Fibroblast of the aortic adventitia (primary cell): ENCODE results near the gene ITPKC. TPM values are rescaled to one million over a fixed set of nuclear protein-coding genes. Genes with fewer than 3 reads are reported as not detected.
"Not testable (repeated sequence)": the region's sequence is repeated elsewhere in the genome, so short reads cannot be mapped to it uniquely, and the experiment has no call there.

Experiments used
- DNase-seq: peaks from one replicate; pipeline ENCODE4 v3.0.0-alpha.2; 2010; ENCODE audit warnings: low read depth
- H3K4me3 ChIP-seq: 2 replicates; pipeline ENCODE4 v1.5.1; 2011; ENCODE audit warnings: low read depth, mild to moderate bottlenecking, control low read depth, low read length, moderate library complexity
- CTCF ChIP-seq: IDR thresholded peaks from 2 replicates; pipeline ENCODE4 v1.5.1; 2011; ENCODE audit warnings: mild to moderate bottlenecking, low read length, control low read depth, inconsistent platforms; ENCODE audit not compliant: insufficient read depth
- total RNA-seq: library from RNA; depleted of rRNA; stranded (reverse); fragments of >200 nt; gene quantifications from 2 replicates; pipeline ENCODE4 v1.2.3, GENCODE V29; 2012; ENCODE audit warnings: low replicate concordance

The ITPKC gene
- total RNA-seq, 1 donor = 12.7 TPM

- TF ChIP-seq CTCF = no peak
- DNase-seq = no peak
- peak overlapping the region; percentile 81 for H3K4me3 ChIP-seq
These were observed 61.9 kb downstream of the ITPKC start for GRCh38 chr19:40778706-40779284.

GRCh38 chr19:40780582-40780981 lies 63.7 kb downstream of the ITPKC start:
- no peak overlapping the region for H3K4me3 ChIP-seq
- TF ChIP-seq CTCF = no peak
- DNase-seq = no peak

GRCh38 chr19:40781140-40781539 lies 64.2 kb downstream of the ITPKC start:
- no peak for TF ChIP-seq CTCF
- no peak overlapping the region for H3K4me3 ChIP-seq
- DNase-seq = no peak

GRCh38 chr19:40783711-40784110 lies 66.8 kb downstream of the ITPKC start:
- no peak for TF ChIP-seq CTCF
- no peak for DNase-seq
- H3K4me3 ChIP-seq = no peak overlapping the region

DNA sequence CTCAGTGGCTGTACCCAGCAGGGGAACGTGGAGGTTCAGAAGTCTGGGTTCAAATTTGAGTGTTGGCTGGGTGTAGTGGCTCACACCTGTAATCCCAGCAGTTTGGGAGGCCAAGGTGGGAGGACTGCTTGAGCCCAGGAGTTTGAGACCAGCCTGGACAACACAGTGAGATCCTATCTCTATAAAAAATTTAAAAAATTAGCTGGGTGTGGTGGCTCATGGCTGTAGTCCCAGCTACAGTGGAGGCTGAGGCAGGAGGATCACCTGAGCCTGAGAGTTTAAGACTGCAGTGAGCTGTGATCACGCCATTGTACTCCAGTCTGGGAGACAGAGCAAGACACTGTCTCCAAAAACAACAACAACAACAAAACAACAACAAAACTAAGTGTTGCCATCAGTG lies 67.2 kb downstream of the ITPKC start:
- H3K4me3 ChIP-seq, DNase-seq: not testable (repeated sequence)

- H3K4me3 ChIP-seq = no peak overlapping the region
- no peak for DNase-seq
- TF ChIP-seq CTCF = no peak
These were observed 68.6 kb downstream of the ITPKC start for GRCh38 chr19:40785526-40785925.

- TF ChIP-seq CTCF = no peak
These were observed 69.4 kb downstream of the ITPKC start for GRCh38 chr19:40786060-40787037.

More at GRCh38 chr19:40786060-40787037, 69.4 kb downstream of the ITPKC start:
- no peak for DNase-seq
- H3K4me3 ChIP-seq = no peak overlapping the region
